ENCODE measurements around the gene GRXCR2. TPM values are rescaled to one million over a fixed set of nuclear protein-coding genes. Genes with fewer than 3 reads are reported as not detected.

The GRXCR2 gene
- total RNA-seq, 1 donor from 2014 or later = not detected

- no peak for DNase-seq (ENCODE audit: extremely low spot score, unreplicated experiment)
- Mint-ChIP-seq H3K27me3 (ENCODE audit: unreplicated experiment) (no peaks in the 10 kb centered on the region), H3K4me1 (ENCODE audit: unreplicated experiment) (peaks cover 18% of the 10 kb centered on the region), H3K9me3 (ENCODE audit: unreplicated experiment) (no peaks in the 10 kb centered on the region), H3K27ac (ENCODE audit: unreplicated experiment) (peak overlapping the region; percentile 76), H3K36me3 (ENCODE audit: unreplicated experiment) (no peaks in the 10 kb centered on the region), H3K4me3 (ENCODE audit: unreplicated experiment) (peak overlapping the region; percentile 65)
- TF ChIP-seq CTCF (IDR thresholded peaks at IDR 0.05) = no peak
Measured at GRCh38 chr5:145856285-145856818, 16.5 kb downstream of the GRXCR2 start.

GRCh38 chr5:145855763-145856267, 17.0 kb downstream of the GRXCR2 start:
- peaks cover 18% of the 10 kb centered on the region for H3K4me1 Mint-ChIP-seq (ENCODE audit: unreplicated experiment)
- H3K27me3 Mint-ChIP-seq (ENCODE audit: unreplicated experiment) = no peaks in the 10 kb centered on the region
- peak overlapping the region; percentile 65 for H3K4me3 Mint-ChIP-seq (ENCODE audit: unreplicated experiment)
- no peaks in the 10 kb centered on the region for H3K9me3 Mint-ChIP-seq (ENCODE audit: unreplicated experiment)
- TF ChIP-seq CTCF (IDR thresholded peaks at IDR 0.05) = no peak
- H3K27ac Mint-ChIP-seq (ENCODE audit: unreplicated experiment) = peak overlapping the region; percentile 76
- no peak for DNase-seq (ENCODE audit: extremely low spot score, unreplicated experiment)
- H3K36me3 Mint-ChIP-seq (ENCODE audit: unreplicated experiment) = no peaks in the 10 kb centered on the region

GRCh38 chr5:145854651-145855258, 18.1 kb downstream of the GRXCR2 start:
- no peak for TF ChIP-seq CTCF (IDR thresholded peaks at IDR 0.05)
- H3K27ac Mint-ChIP-seq (ENCODE audit: unreplicated experiment) = no peak overlapping the region
- no peaks in the 10 kb centered on the region for H3K27me3 Mint-ChIP-seq (ENCODE audit: unreplicated experiment)
- no peak overlapping the region for H3K4me3 Mint-ChIP-seq (ENCODE audit: unreplicated experiment)
- H3K4me1 Mint-ChIP-seq (ENCODE audit: unreplicated experiment) = peaks cover 18% of the 10 kb centered on the region
- no peak for DNase-seq (ENCODE audit: extremely low spot score, unreplicated experiment)
- no peaks in the 10 kb centered on the region for H3K36me3 Mint-ChIP-seq (ENCODE audit: unreplicated experiment)
- H3K9me3 Mint-ChIP-seq (ENCODE audit: unreplicated experiment) = no peaks in the 10 kb centered on the region

- no peaks in the 10 kb centered on the region for H3K9me3 Mint-ChIP-seq (ENCODE audit: unreplicated experiment)
- H3K36me3 Mint-ChIP-seq (ENCODE audit: unreplicated experiment) = no peaks in the 10 kb centered on the region
- H3K27me3 Mint-ChIP-seq (ENCODE audit: unreplicated experiment) = no peaks in the 10 kb centered on the region
- TF ChIP-seq CTCF (IDR thresholded peaks at IDR 0.05) = no peak
- no peak for DNase-seq (ENCODE audit: extremely low spot score, unreplicated experiment)
- peaks cover 18% of the 10 kb centered on the region for H3K4me1 Mint-ChIP-seq (ENCODE audit: unreplicated experiment)
- no peak overlapping the region for H3K27ac Mint-ChIP-seq (ENCODE audit: unreplicated experiment)
- no peak overlapping the region for H3K4me3 Mint-ChIP-seq (ENCODE audit: unreplicated experiment)
Measured at GRCh38 chr5:145853781-145854376, 18.9 kb downstream of the GRXCR2 start.

- Mint-ChIP-seq H3K27me3 (ENCODE audit: unreplicated experiment) (no peaks in the 10 kb centered on the region), H3K27ac (ENCODE audit: unreplicated experiment) (no peak overlapping the region), H3K9me3 (ENCODE audit: unreplicated experiment) (no peaks in the 10 kb centered on the region), H3K36me3 (ENCODE audit: unreplicated experiment) (no peaks in the 10 kb centered on the region), H3K4me1 (ENCODE audit: unreplicated experiment) (peaks cover 18% of the 10 kb centered on the region), H3K4me3 (ENCODE audit: unreplicated experiment) (no peak overlapping the region)
- TF ChIP-seq CTCF (IDR thresholded peaks at IDR 0.05) = no peak
- DNase-seq (ENCODE audit: extremely low spot score, unreplicated experiment) = no peak
Measured at GRCh38 chr5:145852990-145853389, 19.8 kb downstream of the GRXCR2 start.
